ENCODE data around the gene SORCS2.

DNA sequence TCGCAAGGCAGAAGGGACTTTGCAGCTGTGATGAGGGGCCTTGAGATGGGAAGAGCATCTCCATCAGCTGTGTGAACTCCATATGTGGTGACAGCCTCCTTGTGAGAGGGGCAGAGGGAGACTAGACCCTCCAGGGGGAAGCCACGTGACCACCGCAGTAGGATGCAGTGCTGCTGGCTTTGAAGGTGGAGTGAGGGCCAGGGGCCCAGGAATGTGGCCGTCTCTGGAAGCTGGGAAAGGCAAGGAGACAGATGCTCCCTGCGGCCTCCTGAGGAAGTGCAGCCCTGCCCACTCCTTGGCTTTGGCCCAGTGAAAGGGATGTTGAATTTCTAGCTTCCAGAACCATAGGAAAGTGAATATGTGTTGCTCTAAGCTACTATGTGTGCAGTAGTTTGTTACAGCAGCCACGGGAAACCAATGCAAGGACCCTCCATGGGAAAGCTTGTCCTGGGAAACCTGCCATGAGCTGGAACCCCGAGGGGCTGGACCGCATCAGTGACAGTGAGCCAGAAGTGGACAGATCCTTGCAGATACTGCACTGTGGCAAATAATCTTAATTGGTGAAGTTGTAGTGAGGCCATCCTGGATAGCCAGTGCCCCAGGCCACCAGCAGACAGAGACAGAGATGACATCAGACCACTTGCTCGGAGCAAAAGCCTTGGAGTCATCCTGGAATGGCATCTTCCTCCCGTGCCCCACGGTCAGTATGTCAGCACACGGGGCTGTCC lies 35.4 kb upstream of the SORCS2 start:
- TF ChIP-seq, protein P1, sequence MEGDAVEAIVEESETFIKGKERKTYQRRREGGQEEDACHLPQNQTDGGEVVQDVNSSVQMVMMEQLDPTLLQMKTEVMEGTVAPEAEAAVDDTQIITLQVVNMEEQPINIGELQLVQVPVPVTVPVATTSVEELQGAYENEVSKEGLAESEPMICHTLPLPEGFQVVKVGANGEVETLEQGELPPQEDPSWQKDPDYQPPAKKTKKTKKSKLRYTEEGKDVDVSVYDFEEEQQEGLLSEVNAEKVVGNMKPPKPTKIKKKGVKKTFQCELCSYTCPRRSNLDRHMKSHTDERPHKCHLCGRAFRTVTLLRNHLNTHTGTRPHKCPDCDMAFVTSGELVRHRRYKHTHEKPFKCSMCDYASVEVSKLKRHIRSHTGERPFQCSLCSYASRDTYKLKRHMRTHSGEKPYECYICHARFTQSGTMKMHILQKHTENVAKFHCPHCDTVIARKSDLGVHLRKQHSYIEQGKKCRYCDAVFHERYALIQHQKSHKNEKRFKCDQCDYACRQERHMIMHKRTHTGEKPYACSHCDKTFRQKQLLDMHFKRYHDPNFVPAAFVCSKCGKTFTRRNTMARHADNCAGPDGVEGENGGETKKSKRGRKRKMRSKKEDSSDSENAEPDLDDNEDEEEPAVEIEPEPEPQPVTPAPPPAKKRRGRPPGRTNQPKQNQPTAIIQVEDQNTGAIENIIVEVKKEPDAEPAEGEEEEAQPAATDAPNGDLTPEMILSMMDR (IDR thresholded peaks at IDR 0.05): peak in 3 of 4 experiments; percentile 46 to 60 (median 57)
- TF ChIP-seq POLR2AphosphoS5 (IDR thresholded peaks at IDR 0.05): no peak
